ENCODE results near the gene ZNF575. TPM values are rescaled to one million over a fixed set of nuclear protein-coding genes. Genes with fewer than 3 reads are reported as not detected.

ZNF575 gene
- total RNA-seq, 1 experiment from 2014 or later = 0.13 TPM

DNA sequence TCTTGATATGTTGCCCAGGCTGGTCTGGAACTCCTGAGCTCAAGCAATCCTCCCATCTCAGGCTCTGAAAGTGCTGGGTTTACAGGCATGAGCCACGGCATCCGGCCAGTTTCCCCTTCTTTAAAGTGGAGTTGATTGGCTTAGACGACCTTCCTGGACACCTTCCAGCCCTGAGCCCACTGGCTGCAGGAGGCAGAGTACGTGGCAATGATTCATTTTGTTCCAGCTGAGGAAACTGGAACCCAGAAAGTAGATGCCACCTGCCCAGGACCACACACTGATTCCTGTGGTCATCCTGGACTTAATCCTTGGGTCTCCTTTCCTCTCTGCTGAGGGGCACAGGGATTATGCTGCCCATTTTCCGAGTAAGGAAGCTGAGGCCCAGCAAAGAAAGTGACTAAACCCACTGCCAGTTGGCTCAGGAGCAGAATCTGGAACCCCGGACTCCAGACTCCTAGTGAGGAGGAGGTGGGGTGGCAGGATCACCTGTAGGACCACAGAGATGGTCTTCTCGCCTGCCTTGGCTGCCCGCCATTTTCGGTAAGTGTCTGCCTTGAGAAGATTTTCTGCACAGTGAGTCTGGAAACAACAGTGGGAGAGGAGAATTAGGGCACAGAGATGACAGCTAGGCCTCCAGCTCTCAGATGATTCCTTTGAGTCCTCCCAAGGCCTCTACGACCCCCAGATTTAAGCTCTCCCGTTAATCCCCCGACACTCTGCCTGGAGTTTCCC lies 41.6 kb downstream of the ZNF575 start (continued):
- TF ChIP-seq ZNF396 (CRISPR knock-in tag; IDR thresholded peaks at IDR 0.05; ENCODE audit: borderline replicate concordance) (no peak), ZNF671 (CRISPR knock-in tag; IDR thresholded peaks at IDR 0.05) (no peak), SMAD3 (CRISPR knock-in tag; IDR thresholded peaks at IDR 0.05; ENCODE audit: borderline replicate concordance) (no peak), TEAD4 (CRISPR knock-in tag; IDR thresholded peaks at IDR 0.05) (no peak), EMX1 (CRISPR knock-in tag; IDR thresholded peaks at IDR 0.05) (no peak), FOXP1 (CRISPR knock-in tag; IDR thresholded peaks at IDR 0.05; ENCODE audit: borderline replicate concordance) (no peak), ERG (CRISPR knock-in tag; IDR thresholded peaks at IDR 0.05) (no peak)
- TF ChIP-seq, protein P1, sequence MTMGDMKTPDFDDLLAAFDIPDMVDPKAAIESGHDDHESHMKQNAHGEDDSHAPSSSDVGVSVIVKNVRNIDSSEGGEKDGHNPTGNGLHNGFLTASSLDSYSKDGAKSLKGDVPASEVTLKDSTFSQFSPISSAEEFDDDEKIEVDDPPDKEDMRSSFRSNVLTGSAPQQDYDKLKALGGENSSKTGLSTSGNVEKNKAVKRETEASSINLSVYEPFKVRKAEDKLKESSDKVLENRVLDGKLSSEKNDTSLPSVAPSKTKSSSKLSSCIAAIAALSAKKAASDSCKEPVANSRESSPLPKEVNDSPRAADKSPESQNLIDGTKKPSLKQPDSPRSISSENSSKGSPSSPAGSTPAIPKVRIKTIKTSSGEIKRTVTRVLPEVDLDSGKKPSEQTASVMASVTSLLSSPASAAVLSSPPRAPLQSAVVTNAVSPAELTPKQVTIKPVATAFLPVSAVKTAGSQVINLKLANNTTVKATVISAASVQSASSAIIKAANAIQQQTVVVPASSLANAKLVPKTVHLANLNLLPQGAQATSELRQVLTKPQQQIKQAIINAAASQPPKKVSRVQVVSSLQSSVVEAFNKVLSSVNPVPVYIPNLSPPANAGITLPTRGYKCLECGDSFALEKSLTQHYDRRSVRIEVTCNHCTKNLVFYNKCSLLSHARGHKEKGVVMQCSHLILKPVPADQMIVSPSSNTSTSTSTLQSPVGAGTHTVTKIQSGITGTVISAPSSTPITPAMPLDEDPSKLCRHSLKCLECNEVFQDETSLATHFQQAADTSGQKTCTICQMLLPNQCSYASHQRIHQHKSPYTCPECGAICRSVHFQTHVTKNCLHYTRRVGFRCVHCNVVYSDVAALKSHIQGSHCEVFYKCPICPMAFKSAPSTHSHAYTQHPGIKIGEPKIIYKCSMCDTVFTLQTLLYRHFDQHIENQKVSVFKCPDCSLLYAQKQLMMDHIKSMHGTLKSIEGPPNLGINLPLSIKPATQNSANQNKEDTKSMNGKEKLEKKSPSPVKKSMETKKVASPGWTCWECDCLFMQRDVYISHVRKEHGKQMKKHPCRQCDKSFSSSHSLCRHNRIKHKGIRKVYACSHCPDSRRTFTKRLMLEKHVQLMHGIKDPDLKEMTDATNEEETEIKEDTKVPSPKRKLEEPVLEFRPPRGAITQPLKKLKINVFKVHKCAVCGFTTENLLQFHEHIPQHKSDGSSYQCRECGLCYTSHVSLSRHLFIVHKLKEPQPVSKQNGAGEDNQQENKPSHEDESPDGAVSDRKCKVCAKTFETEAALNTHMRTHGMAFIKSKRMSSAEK (CRISPR knock-in tag; IDR thresholded peaks at IDR 0.05; ENCODE audit: borderline replicate concordance) = no peak
- TF ChIP-seq, protein P2, sequence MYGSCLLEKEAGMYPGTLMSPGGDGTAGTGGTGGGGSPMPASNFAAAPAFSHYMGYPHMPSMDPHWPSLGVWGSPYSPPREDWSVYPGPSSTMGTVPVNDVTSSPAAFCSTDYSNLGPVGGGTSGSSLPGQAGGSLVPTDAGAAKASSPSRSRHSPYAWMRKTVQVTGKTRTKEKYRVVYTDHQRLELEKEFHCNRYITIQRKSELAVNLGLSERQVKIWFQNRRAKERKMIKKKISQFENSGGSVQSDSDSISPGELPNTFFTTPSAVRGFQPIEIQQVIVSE (CRISPR knock-in tag; IDR thresholded peaks at IDR 0.05; ENCODE audit: borderline replicate concordance) = no peak

- peak within 1 kb of the TSS; percentile 96 for H3K4me3 Mint-ChIP-seq
- ChIA-PET POLR2A (interaction anchor here (1.0 kb wide), 1 partner anchor 19 kb away, joined by 4 read pairs; no protein-coding TSS in a partner anchor), CTCF (interaction anchor here (0.6 to 2.8 kb wide), 8 partner anchors 11 to 1182 kb away, joined by 3 to 18 read pairs (median 4); partner anchors contain the start of genes IRGQ and ZNF576)
- H3K4me1 Mint-ChIP-seq = peaks cover 33% of the 10 kb centered on the region
- H3K27me3 Mint-ChIP-seq (ENCODE audit: low read depth) = no peaks in the 10 kb centered on the region; the same call in none of the 2 replicates
- ATAC-seq = peak; percentile 96
- no peaks in the 10 kb centered on the region; the same call in 1 of the 2 replicates for H3K36me3 Mint-ChIP-seq
- no peaks in the 10 kb centered on the region for H3K9me3 Mint-ChIP-seq
- DNase-seq (ENCODE audit: low spot score) = peak; percentile 97
- peak within 1 kb of the TSS; percentile 91 for H3K27ac Mint-ChIP-seq
- no peak for TF ChIP-seq ZNF425 (CRISPR knock-in tag; conservative IDR thresholded peaks at IDR 0.05)
- peak; percentile 77; the same call in 1 of the 2 replicates for TF ChIP-seq CREM (CRISPR knock-in tag; IDR thresholded peaks at IDR 0.05)
- no peak for TF ChIP-seq NR1H2 (CRISPR knock-in tag; IDR thresholded peaks at IDR 0.05)
- TF ChIP-seq RELA (CRISPR knock-in tag; IDR thresholded peaks at IDR 0.05; ENCODE audit: borderline replicate concordance) = no peak
- TF ChIP-seq, protein P3, sequence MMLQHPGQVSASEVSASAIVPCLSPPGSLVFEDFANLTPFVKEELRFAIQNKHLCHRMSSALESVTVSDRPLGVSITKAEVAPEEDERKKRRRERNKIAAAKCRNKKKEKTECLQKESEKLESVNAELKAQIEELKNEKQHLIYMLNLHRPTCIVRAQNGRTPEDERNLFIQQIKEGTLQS (CRISPR knock-in tag; conservative IDR thresholded peaks at IDR 0.05) = no peak
- TF ChIP-seq, protein P4, sequence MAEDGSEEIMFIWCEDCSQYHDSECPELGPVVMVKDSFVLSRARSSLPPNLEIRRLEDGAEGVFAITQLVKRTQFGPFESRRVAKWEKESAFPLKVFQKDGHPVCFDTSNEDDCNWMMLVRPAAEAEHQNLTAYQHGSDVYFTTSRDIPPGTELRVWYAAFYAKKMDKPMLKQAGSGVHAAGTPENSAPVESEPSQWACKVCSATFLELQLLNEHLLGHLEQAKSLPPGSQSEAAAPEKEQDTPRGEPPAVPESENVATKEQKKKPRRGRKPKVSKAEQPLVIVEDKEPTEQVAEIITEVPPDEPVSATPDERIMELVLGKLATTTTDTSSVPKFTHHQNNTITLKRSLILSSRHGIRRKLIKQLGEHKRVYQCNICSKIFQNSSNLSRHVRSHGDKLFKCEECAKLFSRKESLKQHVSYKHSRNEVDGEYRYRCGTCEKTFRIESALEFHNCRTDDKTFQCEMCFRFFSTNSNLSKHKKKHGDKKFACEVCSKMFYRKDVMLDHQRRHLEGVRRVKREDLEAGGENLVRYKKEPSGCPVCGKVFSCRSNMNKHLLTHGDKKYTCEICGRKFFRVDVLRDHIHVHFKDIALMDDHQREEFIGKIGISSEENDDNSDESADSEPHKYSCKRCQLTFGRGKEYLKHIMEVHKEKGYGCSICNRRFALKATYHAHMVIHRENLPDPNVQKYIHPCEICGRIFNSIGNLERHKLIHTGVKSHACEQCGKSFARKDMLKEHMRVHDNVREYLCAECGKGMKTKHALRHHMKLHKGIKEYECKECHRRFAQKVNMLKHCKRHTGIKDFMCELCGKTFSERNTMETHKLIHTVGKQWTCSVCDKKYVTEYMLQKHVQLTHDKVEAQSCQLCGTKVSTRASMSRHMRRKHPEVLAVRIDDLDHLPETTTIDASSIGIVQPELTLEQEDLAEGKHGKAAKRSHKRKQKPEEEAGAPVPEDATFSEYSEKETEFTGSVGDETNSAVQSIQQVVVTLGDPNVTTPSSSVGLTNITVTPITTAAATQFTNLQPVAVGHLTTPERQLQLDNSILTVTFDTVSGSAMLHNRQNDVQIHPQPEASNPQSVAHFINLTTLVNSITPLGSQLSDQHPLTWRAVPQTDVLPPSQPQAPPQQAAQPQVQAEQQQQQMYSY (CRISPR knock-in tag; IDR thresholded peaks at IDR 0.05) = no peak
- TF ChIP-seq ATF2 (CRISPR knock-in tag; IDR thresholded peaks at IDR 0.05; ENCODE audit: borderline replicate concordance, low read depth) = no peak
- TF ChIP-seq KAT7 (CRISPR knock-in tag; IDR thresholded peaks at IDR 0.05; ENCODE audit: borderline replicate concordance) = no peak
- TF ChIP-seq TCF7 (CRISPR knock-in tag; IDR thresholded peaks at IDR 0.05; ENCODE audit: low read depth) = no peak
Observed at GRCh38 chr19:43575156-43575950, 42.4 kb downstream of the ZNF575 start, which contains the start of the genes PINLYP and XRCC1. PINLYP (plus strand) TSS chr19:43575801; CDS start chr19:43577192, 1,391 bp downstream. XRCC1 (minus strand) TSS chr19:43575527; CDS start chr19:43575458, 69 bp downstream.

Data from WTC11 (cell line).